ENCODE results near the gene IL17RE. TPM values are rescaled to one million over a fixed set of nuclear protein-coding genes. Genes with fewer than 3 reads are reported as not detected.
"Not testable (repeated sequence)": the region's sequence is repeated elsewhere in the genome, so short reads cannot be mapped to it uniquely, and the experiment has no call there.

The IL17RE gene, protein sequence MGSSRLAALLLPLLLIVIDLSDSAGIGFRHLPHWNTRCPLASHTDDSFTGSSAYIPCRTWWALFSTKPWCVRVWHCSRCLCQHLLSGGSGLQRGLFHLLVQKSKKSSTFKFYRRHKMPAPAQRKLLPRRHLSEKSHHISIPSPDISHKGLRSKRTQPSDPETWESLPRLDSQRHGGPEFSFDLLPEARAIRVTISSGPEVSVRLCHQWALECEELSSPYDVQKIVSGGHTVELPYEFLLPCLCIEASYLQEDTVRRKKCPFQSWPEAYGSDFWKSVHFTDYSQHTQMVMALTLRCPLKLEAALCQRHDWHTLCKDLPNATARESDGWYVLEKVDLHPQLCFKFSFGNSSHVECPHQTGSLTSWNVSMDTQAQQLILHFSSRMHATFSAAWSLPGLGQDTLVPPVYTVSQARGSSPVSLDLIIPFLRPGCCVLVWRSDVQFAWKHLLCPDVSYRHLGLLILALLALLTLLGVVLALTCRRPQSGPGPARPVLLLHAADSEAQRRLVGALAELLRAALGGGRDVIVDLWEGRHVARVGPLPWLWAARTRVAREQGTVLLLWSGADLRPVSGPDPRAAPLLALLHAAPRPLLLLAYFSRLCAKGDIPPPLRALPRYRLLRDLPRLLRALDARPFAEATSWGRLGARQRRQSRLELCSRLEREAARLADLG
- 100 to 1,000 TPM in 2 of 4 donors, 10 to 100 TPM in 2; 11.6 to 160 (median 109) TPM for total RNA-seq

DNA sequence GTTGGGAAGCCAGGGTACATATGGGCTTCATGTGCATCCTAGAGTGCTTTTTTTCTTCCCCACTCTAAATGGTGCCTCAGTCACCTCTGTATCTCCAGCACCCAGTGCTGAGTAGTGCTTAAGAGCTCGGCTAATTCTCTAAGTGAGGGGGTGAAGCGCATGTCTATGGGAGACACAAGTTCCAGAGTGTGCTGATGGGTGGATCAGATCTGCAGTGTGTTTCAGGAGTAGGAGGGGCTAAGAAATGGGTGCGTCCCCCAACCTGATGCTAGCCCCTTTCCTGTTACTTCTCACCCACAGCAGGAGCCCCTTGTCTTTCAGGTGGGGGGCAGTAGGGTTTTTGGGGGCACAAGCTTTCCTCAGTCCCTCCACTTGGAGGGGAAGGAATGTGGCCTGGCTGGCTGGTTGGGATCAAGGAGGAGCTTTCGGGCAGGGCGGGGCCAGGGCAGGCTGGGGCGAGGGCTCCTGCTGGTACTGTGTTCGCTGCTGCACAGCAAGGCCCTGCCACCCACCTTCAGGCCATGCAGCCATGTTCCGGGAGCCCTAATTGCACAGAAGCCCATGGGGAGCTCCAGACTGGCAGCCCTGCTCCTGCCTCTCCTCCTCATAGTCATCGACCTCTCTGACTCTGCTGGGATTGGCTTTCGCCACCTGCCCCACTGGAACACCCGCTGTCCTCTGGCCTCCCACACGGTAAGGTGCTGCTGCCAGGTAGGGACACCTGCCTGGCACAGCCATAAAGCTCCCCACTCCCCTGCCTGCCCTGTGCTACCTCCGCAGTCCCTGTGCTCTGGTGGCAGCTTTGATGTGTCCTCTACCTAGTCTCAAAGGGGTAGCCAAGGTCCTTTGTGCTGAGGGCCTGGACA lies at the start of gene IL17RE:
Gene IL17RE, plus strand, starts transcription at position 477 of the 866 bp plus-strand sequence. Its CDS starts 85 bp downstream, at position 562.
- peak in 2 of 3 donors; percentile 78 to 89 for DNase-seq
- TF ChIP-seq, protein P1, sequence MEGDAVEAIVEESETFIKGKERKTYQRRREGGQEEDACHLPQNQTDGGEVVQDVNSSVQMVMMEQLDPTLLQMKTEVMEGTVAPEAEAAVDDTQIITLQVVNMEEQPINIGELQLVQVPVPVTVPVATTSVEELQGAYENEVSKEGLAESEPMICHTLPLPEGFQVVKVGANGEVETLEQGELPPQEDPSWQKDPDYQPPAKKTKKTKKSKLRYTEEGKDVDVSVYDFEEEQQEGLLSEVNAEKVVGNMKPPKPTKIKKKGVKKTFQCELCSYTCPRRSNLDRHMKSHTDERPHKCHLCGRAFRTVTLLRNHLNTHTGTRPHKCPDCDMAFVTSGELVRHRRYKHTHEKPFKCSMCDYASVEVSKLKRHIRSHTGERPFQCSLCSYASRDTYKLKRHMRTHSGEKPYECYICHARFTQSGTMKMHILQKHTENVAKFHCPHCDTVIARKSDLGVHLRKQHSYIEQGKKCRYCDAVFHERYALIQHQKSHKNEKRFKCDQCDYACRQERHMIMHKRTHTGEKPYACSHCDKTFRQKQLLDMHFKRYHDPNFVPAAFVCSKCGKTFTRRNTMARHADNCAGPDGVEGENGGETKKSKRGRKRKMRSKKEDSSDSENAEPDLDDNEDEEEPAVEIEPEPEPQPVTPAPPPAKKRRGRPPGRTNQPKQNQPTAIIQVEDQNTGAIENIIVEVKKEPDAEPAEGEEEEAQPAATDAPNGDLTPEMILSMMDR (IDR thresholded peaks at IDR 0.05) = no peak
- peak; percentile 65 to 79 for TF ChIP-seq POLR2A (IDR thresholded peaks at IDR 0.05)
- Histone ChIP-seq H3K9me3 (no peaks in the 10 kb centered on the region), H3K27me3 (no peaks in the 10 kb centered on the region), H3K4me1 (peaks cover 0 to 35% (median 4%) of the 10 kb centered on the region in 4 donors), H3K4me3 (peak within 1 kb of the TSS in 3 of 4 donors; percentile 31 to 71 (median 47)), H3K27ac (peak within 1 kb of the TSS in 3 of 4 donors; percentile 72 to 95 (median 74)), H3K36me3 (peaks cover 0 to 7% (median 0%) of the 10 kb centered on the region in 3 donors)

DNA sequence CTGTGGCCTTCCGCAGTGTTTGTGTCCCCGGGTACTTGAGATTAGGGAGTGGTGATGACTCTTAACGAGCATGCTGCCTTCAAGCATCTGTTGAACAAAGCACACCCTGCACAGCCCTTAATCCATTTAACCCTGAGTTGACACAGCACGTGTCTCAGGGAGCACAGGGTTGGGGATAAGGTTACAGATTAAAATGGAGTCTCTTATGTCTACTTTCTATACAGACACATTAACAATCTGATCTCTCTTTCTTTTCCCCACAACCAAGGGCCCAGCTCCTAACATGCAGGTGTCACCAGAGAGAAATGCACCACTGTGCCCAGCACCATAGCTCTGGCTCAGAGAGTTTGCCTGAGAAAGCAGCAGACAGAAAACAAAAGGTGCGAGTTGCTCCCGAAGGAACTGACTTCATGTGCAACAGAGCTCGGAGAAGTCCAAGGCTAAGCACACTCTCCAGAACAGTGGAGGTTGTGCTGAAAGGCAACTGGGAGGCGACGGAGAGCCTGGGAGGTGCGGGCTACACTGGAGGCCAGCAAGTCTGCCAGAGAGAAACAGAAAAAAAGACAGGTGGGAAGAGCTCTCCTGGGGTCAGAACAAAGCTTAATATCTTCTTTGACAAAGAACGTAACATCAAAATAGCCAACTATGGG lies 48.2 kb upstream of the IL17RE start:
- H3K27ac ChIP-seq, H3K4me1 ChIP-seq, H3K4me3 ChIP-seq, H3K9me3 ChIP-seq, H3K27me3 ChIP-seq, H3K36me3 ChIP-seq, DNase-seq: not testable (repeated sequence)

DNA sequence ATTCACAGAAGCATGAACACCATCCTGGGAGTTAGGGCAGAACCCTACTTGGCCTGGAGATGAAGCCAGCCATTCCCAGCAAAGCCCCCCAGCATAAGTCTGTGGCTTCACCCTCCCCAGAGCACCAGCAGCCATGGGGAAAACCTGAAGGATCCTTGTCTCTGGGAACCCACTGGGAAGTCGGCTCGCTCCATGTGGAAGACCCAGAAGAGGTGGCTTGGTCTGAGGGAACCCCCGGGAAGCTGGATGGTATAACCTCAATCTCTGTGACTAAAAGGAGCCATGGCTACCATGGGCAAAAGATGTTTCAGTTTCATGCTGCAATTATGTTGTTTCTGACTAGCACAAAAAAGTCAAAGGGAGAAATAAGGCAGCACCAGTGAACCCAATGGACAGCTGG lies 47.1 kb upstream of the IL17RE start:
- Histone ChIP-seq H3K4me1 (peaks cover 0 to 9% (median 0%) of the 10 kb centered on the region in 4 donors), H3K27ac (no peak overlapping the region), H3K9me3 (no peaks in the 10 kb centered on the region), H3K4me3 (no peak overlapping the region), H3K27me3 (no peaks in the 10 kb centered on the region), H3K36me3 (no peaks in the 10 kb centered on the region)
- TF ChIP-seq, protein P1 (IDR thresholded peaks at IDR 0.05) = no peak
- TF ChIP-seq POLR2A (IDR thresholded peaks at IDR 0.05) = no peak
- DNase-seq = no peak

DNA sequence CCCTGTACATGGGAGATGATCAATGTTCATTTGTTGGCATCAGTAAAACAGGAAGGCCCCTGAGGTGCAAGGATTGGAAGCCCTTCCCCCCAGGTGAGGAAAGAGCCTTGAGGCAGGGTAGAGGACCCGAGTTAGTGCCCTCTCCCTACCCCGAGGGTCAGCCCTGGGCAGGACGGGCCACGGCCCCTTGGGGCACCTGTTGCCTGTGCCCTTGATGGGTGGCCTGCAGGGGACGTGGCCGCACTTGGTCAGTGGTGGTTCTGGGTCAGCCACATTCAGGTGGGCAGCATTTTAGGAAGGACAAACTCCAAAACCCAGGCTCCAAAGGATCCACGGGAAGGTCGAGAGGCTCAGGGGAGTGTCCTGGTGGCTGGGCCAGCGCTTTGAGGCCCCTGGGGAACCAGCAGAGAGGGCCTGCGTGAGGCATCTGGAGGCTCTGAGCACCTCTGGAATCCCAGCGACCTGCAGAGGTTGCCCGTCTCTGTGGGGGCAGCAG lies 43.1 kb upstream of the IL17RE start:
- peaks cover 0 to 19% (median 0%) of the 10 kb centered on the region in 4 donors for H3K4me1 ChIP-seq
- H3K36me3 ChIP-seq = no peaks in the 10 kb centered on the region
- no peak for DNase-seq
- no peaks in the 10 kb centered on the region for H3K27me3 ChIP-seq
- no peak overlapping the region for H3K4me3 ChIP-seq
- TF ChIP-seq POLR2A (IDR thresholded peaks at IDR 0.05) = no peak
- TF ChIP-seq, protein P1 (IDR thresholded peaks at IDR 0.05) = no peak
- H3K27ac ChIP-seq = no peak overlapping the region
- H3K9me3 ChIP-seq = no peaks in the 10 kb centered on the region

DNA sequence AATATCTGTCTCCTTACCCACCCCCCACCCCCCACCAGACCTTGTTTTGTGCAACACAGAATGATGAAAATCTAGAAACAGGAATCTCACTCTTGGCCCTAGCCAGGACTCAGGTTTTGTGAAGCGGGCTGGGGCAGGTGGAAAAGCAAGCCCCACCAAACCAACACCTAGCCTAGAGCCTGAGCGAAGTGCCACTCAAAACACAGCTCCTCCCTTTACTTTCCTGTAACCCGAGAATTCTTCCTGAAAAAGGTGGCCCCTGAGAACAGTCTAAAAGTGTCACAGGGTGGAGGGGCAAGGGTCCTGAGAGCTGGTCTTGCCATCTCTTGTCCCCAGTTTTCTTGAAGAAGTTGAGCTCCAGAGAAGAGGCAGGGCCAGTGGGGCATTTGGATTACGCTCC lies 41.4 kb upstream of the IL17RE start:
- DNase-seq = no peak
- H3K27me3 ChIP-seq = no peaks in the 10 kb centered on the region
- H3K9me3 ChIP-seq = no peaks in the 10 kb centered on the region
- no peaks in the 10 kb centered on the region for H3K36me3 ChIP-seq
- H3K4me1 ChIP-seq = peaks cover 0 to 19% (median 0%) of the 10 kb centered on the region in 4 donors
- no peak overlapping the region for H3K4me3 ChIP-seq
- TF ChIP-seq POLR2A (IDR thresholded peaks at IDR 0.05) = no peak
- H3K27ac ChIP-seq = no peak overlapping the region

DNA sequence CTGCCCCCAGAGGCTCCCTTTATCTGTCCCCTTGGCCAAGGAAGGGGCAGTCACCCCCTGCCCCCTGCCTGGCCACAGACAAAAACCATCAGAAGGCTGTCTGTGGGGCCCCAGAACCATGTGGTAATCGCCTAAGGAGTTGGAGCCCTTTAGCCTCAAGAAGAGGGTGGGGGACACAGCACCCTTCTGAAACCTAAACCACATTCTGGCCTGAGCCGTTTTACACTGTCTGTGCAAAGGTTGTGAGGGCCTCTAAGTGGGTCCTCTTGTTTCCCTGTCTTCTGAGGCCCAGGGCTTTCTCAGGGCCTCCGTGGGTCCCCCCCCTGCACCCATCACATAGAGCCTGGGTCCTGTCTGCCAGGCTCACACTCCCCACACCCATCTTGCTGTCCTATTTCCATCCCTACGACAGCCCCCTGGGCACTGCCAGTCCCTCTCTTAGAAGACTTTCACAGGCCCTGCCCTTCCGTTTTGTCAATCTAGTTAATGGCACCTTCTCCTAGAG lies 41.0 kb upstream of the IL17RE start:
- DNase-seq = no peak

More for the DNA sequence above, 41.0 kb upstream of the IL17RE start:
- Histone ChIP-seq H3K4me1 (peaks cover 0 to 19% (median 0%) of the 10 kb centered on the region in 4 donors), H3K36me3 (no peaks in the 10 kb centered on the region), H3K27me3 (no peaks in the 10 kb centered on the region), H3K9me3 (no peaks in the 10 kb centered on the region), H3K4me3 (no peak overlapping the region), H3K27ac (no peak overlapping the region)
- TF ChIP-seq POLR2A (IDR thresholded peaks at IDR 0.05) = no peak
- TF ChIP-seq, protein P1 (IDR thresholded peaks at IDR 0.05) = no peak
